ENCODE results near the gene SYMPK. TPM values are rescaled to one million over a fixed set of nuclear protein-coding genes. Genes with fewer than 3 reads are reported as not detected.

The SYMPK gene
- total RNA-seq, 1 donor from 2014 or later = 131 TPM

DNA sequence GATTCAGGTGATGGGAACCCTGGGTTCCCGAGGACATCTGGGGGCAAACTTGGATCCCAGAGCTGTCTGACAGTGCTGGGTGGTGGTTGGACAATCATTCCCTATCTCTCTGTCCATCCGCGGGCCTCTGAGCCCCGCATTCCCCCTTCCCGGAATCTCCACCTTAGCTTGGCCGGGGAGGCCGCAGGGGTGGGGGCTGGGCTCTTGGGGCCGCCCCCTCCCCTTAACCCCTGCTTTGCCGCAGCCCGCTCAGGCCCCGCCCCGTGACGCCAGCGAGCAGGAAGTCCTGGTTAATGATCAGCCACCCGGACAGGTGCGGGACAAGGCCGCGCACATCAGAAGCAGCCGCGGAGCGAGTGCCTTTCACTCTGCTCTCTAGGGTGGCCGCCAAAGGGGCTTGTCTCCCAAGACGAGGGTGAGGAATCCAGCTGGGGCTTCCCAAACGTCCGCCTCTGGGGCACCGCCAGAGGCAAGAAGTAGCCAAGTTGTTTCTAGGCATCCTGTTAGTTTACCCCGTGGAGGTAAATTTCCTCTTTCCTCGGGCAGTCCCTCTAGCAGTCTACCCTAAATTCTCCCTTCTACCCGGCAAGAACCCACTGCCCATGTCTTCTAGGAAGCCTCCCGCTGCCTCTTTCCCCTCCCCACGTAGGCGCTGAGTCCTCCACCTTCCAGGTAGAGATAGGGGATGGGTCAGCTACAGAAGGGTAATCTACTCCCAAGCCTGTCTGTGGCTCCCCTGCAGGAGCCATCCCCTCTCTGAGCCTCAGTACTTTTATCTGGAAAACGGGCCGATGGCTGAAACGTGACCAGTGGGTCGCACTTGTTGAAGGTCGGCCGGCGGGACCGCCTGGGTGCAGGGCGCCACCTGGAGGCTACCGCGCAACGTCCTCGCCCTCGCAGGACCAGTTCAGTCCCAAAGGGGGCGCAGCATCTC lies 20.0 kb upstream of the SYMPK start:
- Mint-ChIP-seq H3K27me3 (no peaks in the 10 kb centered on the region), H3K36me3 (ENCODE audit: low read depth) (peaks cover 7% of the 10 kb centered on the region), H3K4me1 (peaks cover 29% of the 10 kb centered on the region), H3K9me3 (no peaks in the 10 kb centered on the region), H3K4me3 (peak overlapping the region; percentile 65), H3K27ac (peak overlapping the region; percentile 3)
- intact Hi-C loops (cut with micrococcal nuclease) = loop anchor here (1.0 to 10.0 kb wide), 3 partner anchors 19 to 462 kb away; partner anchors contain the start of genes FOXA3 and PPP5C
- DNase-seq = peak; percentile 96

DNA sequence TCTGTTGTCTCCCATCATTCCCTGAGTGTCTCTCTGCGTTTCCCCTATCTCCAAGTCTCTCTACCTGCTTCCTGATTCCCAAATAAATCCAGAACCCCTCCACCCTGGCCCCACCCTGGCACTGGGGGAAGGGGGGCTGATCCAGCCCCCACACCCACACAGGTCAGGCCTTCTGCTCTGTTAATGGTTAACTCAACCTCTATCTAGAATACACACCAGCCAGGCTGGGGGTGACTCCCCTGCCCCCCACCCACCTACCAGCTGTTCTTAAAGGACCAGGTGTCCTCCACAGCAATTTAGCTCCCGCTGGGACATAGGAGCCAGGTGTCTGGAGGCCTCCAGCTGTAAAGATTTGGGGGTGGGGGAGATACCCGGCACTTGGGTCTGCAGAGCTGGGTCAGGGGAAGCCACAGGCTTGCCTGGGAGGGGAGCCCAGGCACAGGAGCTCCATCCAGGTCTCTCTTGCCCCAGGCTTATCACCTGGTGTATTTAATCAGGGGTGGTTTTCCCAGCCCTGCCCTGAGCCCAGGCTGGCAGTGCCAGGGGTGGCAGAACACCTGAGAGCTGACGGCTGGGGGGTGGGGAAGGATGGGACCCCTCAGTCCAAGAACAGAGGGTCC lies 19.1 kb upstream of the SYMPK start:
- Mint-ChIP-seq H3K36me3 (ENCODE audit: low read depth) (peaks cover 7% of the 10 kb centered on the region), H3K27ac (no peak overlapping the region), H3K4me1 (peaks cover 33% of the 10 kb centered on the region), H3K9me3 (no peaks in the 10 kb centered on the region), H3K27me3 (peaks cover 1% of the 10 kb centered on the region), H3K4me3 (no peak overlapping the region)
- intact Hi-C loops (cut with micrococcal nuclease) = loop anchor here (2.0 to 10.0 kb wide), 2 partner anchors 65 to 463 kb away; partner anchors contain the start of gene PPP5C
- no peak for DNase-seq

DNA sequence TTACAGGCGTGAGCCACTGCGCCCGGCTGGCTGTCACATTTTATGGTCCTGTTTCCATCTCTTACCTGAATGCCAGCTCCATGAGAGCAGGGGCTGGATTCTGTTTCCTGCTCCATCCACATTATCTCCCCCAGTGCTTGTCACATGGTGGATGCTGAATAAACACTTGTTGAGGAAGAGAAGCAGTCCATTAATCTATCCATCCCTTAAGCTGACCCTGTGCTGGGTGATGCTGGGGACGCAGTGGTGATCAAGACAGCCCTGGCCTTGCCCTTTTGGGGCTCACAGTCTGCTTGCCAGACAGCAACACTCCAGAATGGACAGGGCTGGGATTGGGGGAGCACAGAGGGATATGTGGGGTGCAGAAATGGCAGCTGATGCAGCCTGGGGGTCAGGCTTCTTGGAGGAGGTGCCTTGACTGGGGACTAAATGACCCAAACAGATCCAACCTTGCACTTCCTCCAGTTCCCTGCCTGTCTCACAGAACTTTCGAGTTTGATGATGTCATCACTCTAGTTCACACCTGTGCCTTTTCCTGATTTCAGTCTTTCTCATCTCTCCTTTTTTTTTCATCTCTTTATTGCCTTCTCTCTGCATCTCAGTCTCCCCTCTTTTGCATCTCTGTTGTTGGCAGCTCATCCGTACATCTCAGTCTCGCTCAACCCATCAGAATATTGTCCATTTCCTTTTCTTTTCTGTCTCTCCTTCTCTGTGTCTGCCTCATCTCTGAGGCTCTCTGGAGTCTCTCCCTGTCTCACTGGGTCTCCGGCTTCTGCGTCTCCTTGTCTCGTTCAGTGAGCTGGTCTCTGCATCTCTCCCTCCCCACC lies 18.3 kb upstream of the SYMPK start:
- Mint-ChIP-seq H3K4me3 (no peak overlapping the region), H3K9me3 (no peaks in the 10 kb centered on the region), H3K27ac (no peak overlapping the region), H3K27me3 (peaks cover 3% of the 10 kb centered on the region), H3K36me3 (ENCODE audit: low read depth) (peaks cover 7% of the 10 kb centered on the region), H3K4me1 (peaks cover 32% of the 10 kb centered on the region)
- intact Hi-C loops (cut with micrococcal nuclease) = loop anchor here (10.0 kb wide), 1 partner anchor 464 kb away; the partner anchor contains the start of gene PPP5C
- DNase-seq = no peak

DNA sequence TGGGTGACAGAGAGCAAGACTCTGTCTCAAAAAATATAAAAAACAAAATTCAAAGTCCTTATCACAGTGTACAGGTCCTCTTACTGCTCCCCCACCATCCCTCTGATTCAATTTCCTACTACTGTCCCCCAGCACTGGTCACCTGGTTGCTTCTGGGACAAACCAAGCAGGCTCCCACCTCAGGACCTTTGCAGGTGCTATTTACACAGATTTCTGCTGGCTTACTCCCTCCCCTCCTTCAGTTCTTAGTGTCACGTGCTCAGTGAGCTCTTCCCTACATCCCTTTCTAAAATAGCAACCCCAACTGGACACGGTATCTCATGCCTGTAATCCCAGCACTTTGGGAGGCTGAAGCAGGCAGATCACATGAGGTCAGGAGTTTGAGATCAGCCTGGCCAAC lies 17.0 kb upstream of the SYMPK start:
- H3K36me3 Mint-ChIP-seq (ENCODE audit: low read depth) = peaks cover 6% of the 10 kb centered on the region
- H3K4me1 Mint-ChIP-seq = peaks cover 33% of the 10 kb centered on the region
- no peak overlapping the region for H3K4me3 Mint-ChIP-seq
- DNase-seq = no peak
- no peak overlapping the region for H3K27ac Mint-ChIP-seq
- peaks cover 12% of the 10 kb centered on the region for H3K27me3 Mint-ChIP-seq
- no peaks in the 10 kb centered on the region for H3K9me3 Mint-ChIP-seq
- intact Hi-C loops (cut with micrococcal nuclease) = loop anchor here (10.0 kb wide), 1 partner anchor 465 kb away; the partner anchor contains the start of gene PPP5C

DNA sequence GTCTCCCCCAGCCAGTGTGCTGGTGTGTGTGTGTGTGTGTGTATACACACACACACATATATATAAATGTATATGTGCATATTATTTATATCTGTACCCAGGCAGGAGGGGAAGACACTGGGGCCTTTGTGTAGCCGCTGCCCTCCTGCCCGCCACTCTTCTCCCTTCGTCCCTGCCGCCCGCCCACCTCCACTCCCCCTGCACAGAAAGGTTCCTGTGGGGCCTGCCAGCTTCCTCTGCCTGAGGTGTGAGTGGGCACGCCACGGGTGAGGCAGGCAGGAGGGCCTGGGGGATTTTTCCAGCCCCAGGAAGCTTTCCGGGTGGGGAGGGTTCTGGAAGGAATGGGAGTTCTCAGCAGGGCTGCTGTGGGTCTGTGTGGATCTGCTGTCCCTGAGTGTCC lies 16.1 kb upstream of the SYMPK start:
- no peak for DNase-seq
- no peaks in the 10 kb centered on the region for H3K9me3 Mint-ChIP-seq
- no peak overlapping the region for H3K27ac Mint-ChIP-seq
- peaks cover 6% of the 10 kb centered on the region for H3K36me3 Mint-ChIP-seq (ENCODE audit: low read depth)
- peaks cover 15% of the 10 kb centered on the region for H3K27me3 Mint-ChIP-seq
- intact Hi-C loops (cut with micrococcal nuclease) = no loop called here
- no peak overlapping the region for H3K4me3 Mint-ChIP-seq
- H3K4me1 Mint-ChIP-seq = peaks cover 33% of the 10 kb centered on the region

DNA sequence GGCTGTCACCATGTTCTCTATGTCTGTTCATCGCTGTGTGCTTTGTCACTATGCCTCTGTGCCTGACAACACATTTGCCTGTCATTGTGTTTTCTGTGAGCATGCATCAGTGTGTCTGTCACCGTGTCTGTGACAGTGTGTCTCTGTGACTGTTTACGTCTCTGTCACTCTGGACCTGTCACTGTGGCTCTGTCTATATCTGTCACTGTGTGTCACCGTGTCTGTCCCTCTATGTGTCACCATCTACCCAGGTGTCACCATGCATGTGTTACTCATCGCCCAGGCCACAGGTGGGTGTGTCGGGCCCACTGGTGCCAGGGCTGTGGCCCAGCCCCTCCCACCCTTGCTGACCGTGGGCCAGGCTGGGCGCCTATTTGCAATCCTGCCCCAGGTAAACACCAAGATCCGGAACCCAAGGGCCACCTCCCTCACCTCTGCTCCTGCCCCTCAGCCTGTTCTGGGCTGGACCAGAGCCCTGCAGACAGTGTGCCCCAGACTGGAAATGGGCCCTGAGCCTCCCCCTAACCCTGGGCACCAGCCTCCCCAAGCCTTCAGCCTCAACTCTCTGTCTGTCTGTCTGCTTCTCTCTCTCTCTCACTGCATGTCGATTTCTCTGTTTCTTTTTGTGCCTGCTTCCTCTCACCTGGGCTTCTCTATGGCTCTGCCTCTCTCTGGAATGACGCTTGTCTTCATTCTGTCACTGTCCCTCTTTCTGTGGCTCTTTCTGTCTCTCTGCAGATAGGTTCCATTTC lies 15.3 kb upstream of the SYMPK start:
- H3K27ac Mint-ChIP-seq = peak overlapping the region; percentile 6
- peaks cover 16% of the 10 kb centered on the region for H3K27me3 Mint-ChIP-seq
- no peaks in the 10 kb centered on the region for H3K9me3 Mint-ChIP-seq
- H3K4me1 Mint-ChIP-seq = peaks cover 31% of the 10 kb centered on the region
- peaks cover 1% of the 10 kb centered on the region for H3K36me3 Mint-ChIP-seq (ENCODE audit: low read depth)
- no peak overlapping the region for H3K4me3 Mint-ChIP-seq
- intact Hi-C loops (cut with micrococcal nuclease) = no loop called here
- no peak for DNase-seq

DNA sequence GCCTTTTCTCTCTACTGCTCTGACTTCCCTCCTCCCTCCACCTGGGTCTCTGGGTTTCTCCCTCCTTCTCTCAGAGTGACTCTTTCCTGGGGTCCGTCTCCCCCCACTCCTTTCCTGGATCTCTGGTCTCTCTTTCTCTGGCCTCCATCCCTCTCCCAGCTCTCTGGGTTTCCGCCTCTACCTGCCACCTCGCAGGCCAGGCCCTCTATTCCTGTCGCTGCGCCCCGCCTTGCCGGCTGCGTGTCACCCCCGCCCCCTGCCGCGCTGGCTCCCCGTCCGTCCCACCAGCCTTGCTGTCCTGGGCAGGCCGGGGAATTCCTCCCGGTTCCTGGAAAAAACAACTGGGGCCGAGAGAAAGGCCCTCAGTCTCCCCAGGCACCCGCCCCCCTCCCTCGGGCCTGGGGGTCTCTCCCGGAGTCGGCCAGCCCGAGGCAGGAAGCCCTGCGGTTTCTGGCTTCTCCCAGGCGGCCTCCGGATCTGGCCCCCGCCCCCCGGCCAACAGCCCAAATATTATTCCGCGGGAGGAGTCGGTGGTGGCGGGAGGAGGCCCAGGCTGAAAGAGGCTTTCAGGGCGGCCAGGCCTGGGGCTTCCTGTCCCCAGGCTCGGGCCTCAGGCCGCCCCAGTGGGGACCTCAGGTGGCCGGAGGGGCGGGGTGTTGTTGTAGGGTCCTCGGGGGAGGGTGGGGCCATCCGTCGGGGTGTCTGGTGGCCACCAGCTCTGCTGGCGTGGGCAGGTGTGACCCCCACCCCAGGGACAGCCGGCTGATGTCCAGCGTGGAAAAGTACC lies 13.7 kb upstream of the SYMPK start:
- intact Hi-C loops (cut with micrococcal nuclease) = no loop called here
- H3K27me3 Mint-ChIP-seq = peaks cover 16% of the 10 kb centered on the region
- H3K36me3 Mint-ChIP-seq (ENCODE audit: low read depth) = no peaks in the 10 kb centered on the region
- H3K4me1 Mint-ChIP-seq = peaks cover 22% of the 10 kb centered on the region
- peak overlapping the region; percentile 76 for H3K27ac Mint-ChIP-seq
- H3K9me3 Mint-ChIP-seq = no peaks in the 10 kb centered on the region
- peak; percentile 73 for DNase-seq
- H3K4me3 Mint-ChIP-seq = peak overlapping the region; percentile 60

DNA sequence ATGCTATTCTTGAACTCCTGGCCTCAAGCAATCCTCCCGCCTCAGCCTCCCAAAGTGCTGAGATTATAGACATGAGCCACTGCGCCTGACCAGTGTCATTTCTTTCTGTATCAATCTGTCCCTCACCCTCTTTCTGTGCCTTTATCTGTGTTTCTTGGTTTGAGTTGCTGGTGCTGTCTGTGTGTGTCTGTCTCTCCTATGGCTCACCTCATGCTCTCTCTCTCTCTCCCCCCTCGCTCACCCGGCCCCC lies 13.1 kb upstream of the SYMPK start:
- Mint-ChIP-seq H3K27me3 (peaks cover 16% of the 10 kb centered on the region), H3K27ac (peak overlapping the region; percentile 76), H3K36me3 (ENCODE audit: low read depth) (no peaks in the 10 kb centered on the region), H3K4me1 (peaks cover 17% of the 10 kb centered on the region), H3K4me3 (peak overlapping the region; percentile 60), H3K9me3 (no peaks in the 10 kb centered on the region)
- DNase-seq = no peak
- intact Hi-C loops (cut with micrococcal nuclease) = no loop called here

DNA sequence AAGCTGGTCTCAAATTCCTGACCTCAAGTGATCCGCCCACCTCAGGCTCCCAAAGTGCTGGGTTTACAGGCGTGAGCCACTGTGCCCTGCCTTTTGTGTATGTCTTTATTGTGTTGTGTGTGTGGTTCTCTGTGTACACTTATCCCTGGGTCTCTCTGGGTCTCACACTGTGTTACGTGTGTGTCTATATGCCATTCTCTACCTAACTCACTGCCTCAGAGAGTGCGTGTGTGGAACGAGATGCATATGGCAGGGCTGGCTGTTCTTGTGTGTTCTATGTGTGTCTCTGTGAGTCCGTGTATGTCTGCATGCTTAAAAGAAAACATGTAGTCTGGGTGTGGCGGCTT lies 11.6 kb upstream of the SYMPK start:
- H3K27me3 Mint-ChIP-seq = peaks cover 16% of the 10 kb centered on the region
- H3K36me3 Mint-ChIP-seq (ENCODE audit: low read depth) = no peaks in the 10 kb centered on the region
- intact Hi-C loops (cut with micrococcal nuclease) = no loop called here
- no peak overlapping the region for H3K4me3 Mint-ChIP-seq
- H3K4me1 Mint-ChIP-seq = peaks cover 16% of the 10 kb centered on the region
- no peak overlapping the region for H3K27ac Mint-ChIP-seq
- no peaks in the 10 kb centered on the region for H3K9me3 Mint-ChIP-seq
- DNase-seq = no peak

DNA sequence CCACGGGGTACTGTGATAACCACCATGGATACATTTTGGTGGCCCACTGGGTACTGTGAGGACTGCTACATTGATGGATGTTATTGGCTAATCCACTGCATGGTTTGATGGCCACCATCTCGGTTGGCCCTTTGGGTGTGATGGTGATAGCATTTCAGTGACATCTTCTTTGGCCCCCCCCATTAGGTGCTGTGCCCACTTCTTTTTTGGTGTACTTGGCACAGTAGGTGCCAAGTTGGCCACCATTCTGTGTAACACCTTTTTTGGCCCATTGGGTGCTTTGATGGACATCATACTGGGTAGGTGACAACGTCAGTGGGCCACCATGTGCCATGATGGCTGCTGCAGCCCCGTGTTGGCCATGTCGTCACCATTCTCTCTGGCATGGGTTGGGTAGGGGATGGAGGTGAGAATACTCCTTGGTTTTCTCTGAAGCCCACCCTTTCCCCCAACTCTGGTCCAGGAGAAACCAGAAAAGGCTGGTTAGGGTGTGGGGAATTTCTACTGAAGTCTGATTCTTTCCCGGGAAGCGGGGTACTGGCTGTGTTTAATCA lies 10.3 kb upstream of the SYMPK start:
- Mint-ChIP-seq H3K27me3 (peaks cover 16% of the 10 kb centered on the region), H3K27ac (no peak overlapping the region), H3K9me3 (no peaks in the 10 kb centered on the region), H3K4me3 (no peak overlapping the region), H3K36me3 (ENCODE audit: low read depth) (no peaks in the 10 kb centered on the region), H3K4me1 (peaks cover 12% of the 10 kb centered on the region)
- intact Hi-C loops (cut with micrococcal nuclease) = no loop called here
- no peak for DNase-seq

DNA sequence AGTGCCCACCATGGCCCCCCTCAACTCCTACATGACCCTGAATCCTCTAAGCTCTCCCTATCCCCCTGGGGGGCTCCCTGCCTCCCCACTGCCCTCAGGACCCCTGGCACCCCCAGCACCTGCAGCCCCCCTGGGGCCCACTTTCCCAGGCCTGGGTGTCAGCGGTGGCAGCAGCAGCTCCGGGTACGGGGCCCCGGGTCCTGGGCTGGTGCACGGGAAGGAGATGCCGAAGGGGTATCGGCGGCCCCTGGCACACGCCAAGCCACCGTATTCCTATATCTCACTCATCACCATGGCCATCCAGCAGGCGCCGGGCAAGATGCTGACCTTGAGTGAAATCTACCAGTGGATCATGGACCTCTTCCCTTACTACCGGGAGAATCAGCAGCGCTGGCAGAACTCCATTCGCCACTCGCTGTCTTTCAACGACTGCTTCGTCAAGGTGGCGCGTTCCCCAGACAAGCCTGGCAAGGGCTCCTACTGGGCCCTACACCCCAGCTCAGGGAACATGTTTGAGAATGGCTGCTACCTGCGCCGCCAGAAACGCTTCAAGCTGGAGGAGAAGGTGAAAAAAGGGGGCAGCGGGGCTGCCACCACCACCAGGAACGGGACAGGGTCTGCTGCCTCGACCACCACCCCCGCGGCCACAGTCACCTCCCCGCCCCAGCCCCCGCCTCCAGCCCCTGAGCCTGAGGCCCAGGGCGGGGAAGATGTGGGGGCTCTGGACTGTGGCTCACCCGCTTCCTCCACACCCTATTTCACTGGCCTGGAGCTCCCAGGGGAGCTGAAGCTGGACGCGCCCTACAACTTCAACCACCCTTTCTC lies 9.4 kb upstream of the SYMPK start:
- no peak for DNase-seq
- intact Hi-C loops (cut with micrococcal nuclease) = no loop called here
- no peaks in the 10 kb centered on the region for H3K9me3 Mint-ChIP-seq

DNA sequence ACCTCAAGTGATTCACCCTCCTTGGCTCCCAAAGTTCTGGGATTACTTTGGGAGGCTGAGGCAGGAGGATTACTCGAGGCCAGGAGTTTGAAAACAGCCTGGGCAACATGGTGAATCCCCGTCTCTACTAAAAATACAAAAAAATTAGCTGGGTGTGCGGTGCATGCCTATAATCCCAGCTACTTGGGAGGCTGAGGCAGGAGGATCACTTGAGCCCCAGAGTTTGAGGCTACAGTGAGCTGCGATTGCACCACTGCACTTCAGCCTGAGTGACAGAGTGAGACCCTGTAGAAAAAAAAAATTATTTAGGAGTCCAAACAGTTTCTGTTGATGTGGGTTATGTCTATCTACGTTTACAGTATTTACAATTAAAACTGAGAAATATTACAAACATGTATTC lies 7.9 kb upstream of the SYMPK start:
- H3K4me1 Mint-ChIP-seq = no peaks in the 10 kb centered on the region
- H3K36me3 Mint-ChIP-seq (ENCODE audit: low read depth) = no peaks in the 10 kb centered on the region
- H3K9me3 Mint-ChIP-seq = no peaks in the 10 kb centered on the region
- DNase-seq = no peak
- intact Hi-C loops (cut with micrococcal nuclease) = no loop called here
- peaks cover 27% of the 10 kb centered on the region for H3K27me3 Mint-ChIP-seq
- no peak overlapping the region for H3K27ac Mint-ChIP-seq
- H3K4me3 Mint-ChIP-seq = no peak overlapping the region

More for the DNA sequence above, 9.4 kb upstream of the SYMPK start:
- Mint-ChIP-seq H3K27me3 (peaks cover 22% of the 10 kb centered on the region), H3K27ac (no peak overlapping the region), H3K36me3 (ENCODE audit: low read depth) (no peaks in the 10 kb centered on the region), H3K4me3 (no peak overlapping the region), H3K4me1 (peaks cover 7% of the 10 kb centered on the region)
